H1 (cell line): ENCODE results near the gene PEX3. TPM values are rescaled to one million over a fixed set of nuclear protein-coding genes. Genes with fewer than 3 reads are reported as not detected.

Experiments
- ASH2L ChIP-seq: fragments of 200-600, 300-600 bp; sonication (generic); IDR thresholded peaks from one replicate; pipeline ENCODE4 v1.7.1; 2017; ENCODE audit warnings: low read length
- BACH1 ChIP-seq: IDR thresholded peaks from 2 replicates; pipeline ENCODE4 v1.6.1; 2012; ENCODE audit warnings: low read length, improper control_type of control experiment
- JUND ChIP-seq: IDR thresholded peaks from 2 replicates; pipeline ENCODE4 v1.6.1; 2011; ENCODE audit warnings: mild to moderate bottlenecking, improper control_type of control experiment, low read length
- MAFK ChIP-seq: IDR thresholded peaks from 2 replicates; pipeline ENCODE4 v1.6.1; 2012; ENCODE audit warnings: low read depth, mild to moderate bottlenecking, improper control_type of control experiment, low read length
- POLR2AphosphoS5 ChIP-seq: IDR thresholded peaks from 2 replicates; pipeline ENCODE4 v1.6.1; 2011; ENCODE audit warnings: low read depth, low read length
- SRF ChIP-seq: IDR thresholded peaks from 2 replicates; pipeline ENCODE4 v1.6.1; 2011; ENCODE audit warnings: mild to moderate bottlenecking, low read depth, low read length, moderate library complexity
- polyA plus RNA-seq, 7 experiments: library from polyadenylated mRNA; depleted of rRNA in 3 of 7; stranded (reverse) in 5 of 7; unstranded in 2 of 7; fragments of >200 nt in 5 of 7; fragments of 200-250 nt in 2 of 7; gene quantifications; 1 replicate in 5 of 7; 2 replicates in 1 of 7; 4 replicates in 1 of 7; pipeline versions ENCODE4 v1.2.1 to v1.2.3, GENCODE V29; 2011 to 2013; ENCODE audit warnings: missing spikeins in 2 of 7, mixed read lengths in 2 of 7
- total RNA-seq: library from RNA; stranded (reverse); fragmentation: NEBNext Ultra II Directional; extraction: Animal tissue kit (Norgen Biotek cat#: 25700); gene quantifications from 2 replicates; pipeline ENCODE4 v1.2.1, GENCODE V29; 2021

Gene PEX3
- total and polyA plus RNA-seq, 2 of the 8 experiments (the other 6 are each of a cell fraction or from before 2014, with no cell fraction given): 8.0 to 16.8 TPM

DNA sequence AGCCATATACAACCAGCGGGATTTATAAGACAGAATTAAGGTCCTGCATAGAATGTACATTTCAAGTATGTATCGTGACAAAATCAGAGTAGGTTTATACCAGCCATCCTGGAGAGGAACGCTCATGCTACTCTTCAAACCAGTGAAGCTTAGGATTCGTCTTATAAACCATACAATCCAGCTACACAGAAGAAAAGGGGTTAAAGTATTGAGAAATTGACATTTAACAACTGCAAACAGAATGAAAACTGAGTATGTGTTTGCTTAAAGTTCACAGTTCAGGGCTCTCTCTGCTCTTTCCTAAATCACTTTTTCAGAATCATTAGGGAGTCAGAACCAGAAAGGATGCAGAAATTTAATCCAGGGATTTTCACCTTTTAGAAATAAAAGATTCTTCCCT, 18.0 kb upstream of the PEX3 start (continued):
- TF ChIP-seq SRF (no peak), ASH2L (no peak), POLR2AphosphoS5 (no peak), BACH1 (no peak), MAFK (no peak), JUND (no peak)
